ENCODE results near the gene STOX2. TPM values are rescaled to one million over a fixed set of nuclear protein-coding genes. Genes with fewer than 3 reads are reported as not detected.

The STOX2 gene
- total and polyA plus RNA-seq, 2 of the 13 experiments (the other 11 are each of a cell fraction or from before 2014, with no cell fraction given), result 0.01 to 0.15 TPM

GRCh38 chr4:183905593-183906488 is 734 bp downstream of the STOX2 start (continued):
- TF ChIP-seq SKIL (CRISPR knock-in tag; IDR thresholded peaks at IDR 0.05; ENCODE audit: borderline replicate concordance) (0 out of 2 replicates have a peak, but pooled peaks have one; percentile 13), HNRNPLL (IDR thresholded peaks at IDR 0.05; ENCODE audit: low read depth, low read length, poor library complexity, severe bottlenecking) (peak; percentile 46), ZNF761 (CRISPR knock-in tag; conservative IDR thresholded peaks at IDR 0.05) (0 out of 2 replicates have a peak, but pooled peaks have one; percentile 50), POGK (CRISPR knock-in tag; conservative IDR thresholded peaks at IDR 0.05) (0 out of 2 replicates have a peak, but pooled peaks have one; percentile 33), AGO2 (optimal IDR thresholded peaks at IDR 0.05; ENCODE audit: low read depth, low read length) (peak; percentile 20), NONO (IDR thresholded peaks at IDR 0.05) (no peak), NONO (CRISPR knock-in tag; conservative IDR thresholded peaks at IDR 0.05) (peak; percentile 46; the same call in 1 of the 2 replicates), ZFP91 (CRISPR knock-in tag; IDR thresholded peaks at IDR 0.05; ENCODE audit: borderline replicate concordance) (0 out of 2 replicates have a peak, but pooled peaks have one; percentile 13), PRDM10 (CRISPR knock-in tag; IDR thresholded peaks at IDR 0.05; ENCODE audit: low read depth) (no peak), ZNF768 (CRISPR knock-in tag; IDR thresholded peaks at IDR 0.05) (peak; percentile 12; the same call in 1 of the 2 replicates), SMARCC2 (IDR thresholded peaks at IDR 0.05) (no peak)
